ENCODE measurements around the gene TMEM270. TPM values are rescaled to one million over a fixed set of nuclear protein-coding genes. Genes with fewer than 3 reads are reported as not detected.

TMEM270 gene, protein sequence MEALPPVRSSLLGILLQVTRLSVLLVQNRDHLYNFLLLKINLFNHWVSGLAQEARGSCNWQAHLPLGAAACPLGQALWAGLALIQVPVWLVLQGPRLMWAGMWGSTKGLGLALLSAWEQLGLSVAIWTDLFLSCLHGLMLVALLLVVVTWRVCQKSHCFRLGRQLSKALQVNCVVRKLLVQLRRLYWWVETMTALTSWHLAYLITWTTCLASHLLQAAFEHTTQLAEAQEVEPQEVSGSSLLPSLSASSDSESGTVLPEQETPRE
- not detected for total RNA-seq

DNA sequence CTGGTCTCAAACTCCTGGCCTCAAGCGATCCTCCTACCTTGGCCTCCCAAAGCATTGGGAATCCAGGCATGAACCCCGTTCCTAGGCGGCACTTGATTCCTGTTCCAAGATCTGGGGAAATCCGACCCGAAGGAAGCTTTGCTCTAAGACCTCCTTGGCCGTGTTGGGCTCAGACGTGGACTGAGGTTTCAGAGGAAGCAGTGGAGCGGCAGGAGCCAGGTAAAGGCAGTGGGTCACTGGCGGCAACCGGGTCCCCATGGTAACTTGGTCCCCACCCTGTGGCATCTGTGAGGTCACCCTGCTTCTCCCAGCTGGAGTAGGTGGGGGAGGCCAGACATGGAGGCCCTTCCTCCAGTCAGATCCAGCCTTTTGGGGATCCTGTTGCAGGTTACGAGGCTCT lies at the start of gene TMEM270:
TMEM270 (plus strand) TSS at position 301 of the 400 bp plus-strand sequence; CDS start at position 337, 36 bp downstream.
- Histone ChIP-seq H3K27ac (no peak within 1 kb of the TSS), H3K9me3 (no peaks in the 10 kb centered on the region), H3K4me1 (peaks cover under 1 to 2% (median 1%) of the 10 kb centered on the region in 3 donors), H3K4me3 (no peak within 1 kb of the TSS), H3K27me3 (peaks cover 0 to 9% (median 0%) of the 10 kb centered on the region in 4 donors), H3K36me3 (no peaks in the 10 kb centered on the region)
- TF ChIP-seq, protein P1, sequence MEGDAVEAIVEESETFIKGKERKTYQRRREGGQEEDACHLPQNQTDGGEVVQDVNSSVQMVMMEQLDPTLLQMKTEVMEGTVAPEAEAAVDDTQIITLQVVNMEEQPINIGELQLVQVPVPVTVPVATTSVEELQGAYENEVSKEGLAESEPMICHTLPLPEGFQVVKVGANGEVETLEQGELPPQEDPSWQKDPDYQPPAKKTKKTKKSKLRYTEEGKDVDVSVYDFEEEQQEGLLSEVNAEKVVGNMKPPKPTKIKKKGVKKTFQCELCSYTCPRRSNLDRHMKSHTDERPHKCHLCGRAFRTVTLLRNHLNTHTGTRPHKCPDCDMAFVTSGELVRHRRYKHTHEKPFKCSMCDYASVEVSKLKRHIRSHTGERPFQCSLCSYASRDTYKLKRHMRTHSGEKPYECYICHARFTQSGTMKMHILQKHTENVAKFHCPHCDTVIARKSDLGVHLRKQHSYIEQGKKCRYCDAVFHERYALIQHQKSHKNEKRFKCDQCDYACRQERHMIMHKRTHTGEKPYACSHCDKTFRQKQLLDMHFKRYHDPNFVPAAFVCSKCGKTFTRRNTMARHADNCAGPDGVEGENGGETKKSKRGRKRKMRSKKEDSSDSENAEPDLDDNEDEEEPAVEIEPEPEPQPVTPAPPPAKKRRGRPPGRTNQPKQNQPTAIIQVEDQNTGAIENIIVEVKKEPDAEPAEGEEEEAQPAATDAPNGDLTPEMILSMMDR (IDR thresholded peaks at IDR 0.05) = no peak
- TF ChIP-seq POLR2A (IDR thresholded peaks at IDR 0.05) = no peak
- WGBS, 2 donors = 72 to 84% methylated on average over 5 to 6 of the region's 11 CpGs
- DNase-seq = no peak
- intact Hi-C loops (cut with DNase I) = loop anchor here (10.0 kb wide), 1 partner anchor 114 kb away; no protein-coding TSS in a partner anchor

GRCh38 chr7:73811760-73812168 lies 49.2 kb upstream of the TMEM270 start:
- H3K4me3 ChIP-seq = no peak overlapping the region
- intact Hi-C loops (cut with DNase I) = no loop called here
- no peak for TF ChIP-seq POLR2A (IDR thresholded peaks at IDR 0.05)
- TF ChIP-seq, protein P1 (IDR thresholded peaks at IDR 0.05) = peak; percentile 37 to 91 (median 82)
- no peak for DNase-seq
- peaks cover 0 to 17% (median 0%) of the 10 kb centered on the region in 3 donors for H3K4me1 ChIP-seq
- H3K9me3 ChIP-seq = no peaks in the 10 kb centered on the region
- H3K27me3 ChIP-seq = peaks cover 0 to 15% (median 0%) of the 10 kb centered on the region in 4 donors
- WGBS, 2 donors = 18 to 21% methylated on average over 6 to 9 of the region's 11 CpGs
- H3K36me3 ChIP-seq = no peaks in the 10 kb centered on the region
- no peak overlapping the region for H3K27ac ChIP-seq

DNA sequence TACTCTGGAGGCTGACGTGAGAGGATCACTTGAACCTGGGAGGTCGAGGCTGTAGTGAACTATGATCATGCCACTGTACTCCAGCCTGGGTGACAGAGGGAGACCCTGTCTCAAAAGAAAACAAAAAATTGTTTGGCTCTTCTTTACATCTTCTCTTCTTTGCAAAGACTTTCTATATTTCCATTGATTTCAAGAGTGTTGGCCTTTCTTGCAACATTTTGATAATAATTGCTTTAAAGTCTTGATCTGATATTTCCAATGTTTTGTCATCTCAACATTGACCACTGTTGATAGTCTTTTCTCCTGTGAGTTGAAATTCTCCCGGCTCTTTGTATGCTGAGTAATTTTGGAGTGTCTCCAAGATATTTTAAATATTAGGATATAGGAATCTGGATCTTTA lies 48.0 kb upstream of the TMEM270 start:
- WGBS, 2 donors = 76 to 83% methylated on average over 3 of the region's 3 CpGs
- intact Hi-C loops (cut with DNase I) = no loop called here
- Histone ChIP-seq H3K27ac (no peak overlapping the region), H3K36me3 (no peaks in the 10 kb centered on the region), H3K9me3 (no peaks in the 10 kb centered on the region), H3K4me3 (no peak overlapping the region), H3K4me1 (peaks cover 0 to 17% (median 0%) of the 10 kb centered on the region in 3 donors), H3K27me3 (peaks cover 0 to 15% (median 0%) of the 10 kb centered on the region in 4 donors)
- DNase-seq = no peak
- TF ChIP-seq POLR2A (IDR thresholded peaks at IDR 0.05) = no peak
- TF ChIP-seq, protein P1 (IDR thresholded peaks at IDR 0.05) = no peak

GRCh38 chr7:73815436-73815835 lies 45.5 kb upstream of the TMEM270 start:
- intact Hi-C loops (cut with DNase I) = no loop called here
- peaks cover 0 to 6% (median 0%) of the 10 kb centered on the region in 3 donors for H3K4me1 ChIP-seq

GRCh38 chr7:73817121-73817520 lies 43.8 kb upstream of the TMEM270 start:
- no peak overlapping the region for H3K27ac ChIP-seq
- H3K36me3 ChIP-seq = no peaks in the 10 kb centered on the region
- H3K9me3 ChIP-seq = no peaks in the 10 kb centered on the region
- H3K4me1 ChIP-seq = peaks cover 0 to 2% (median 0%) of the 10 kb centered on the region in 3 donors
- 86 to 94% methylated on average over 6 of the region's 6 CpGs for WGBS, 2 donors
- no peak overlapping the region for H3K4me3 ChIP-seq
- no peaks in the 10 kb centered on the region for H3K27me3 ChIP-seq
- intact Hi-C loops (cut with DNase I) = no loop called here
- TF ChIP-seq, protein P1 (IDR thresholded peaks at IDR 0.05) = no peak
- no peak for TF ChIP-seq POLR2A (IDR thresholded peaks at IDR 0.05)
- no peak for DNase-seq

More at GRCh38 chr7:73815436-73815835, 45.5 kb upstream of the TMEM270 start:
- no peak for DNase-seq
- Histone ChIP-seq H3K27me3 (peaks cover 0 to 12% (median 0%) of the 10 kb centered on the region in 4 donors), H3K9me3 (no peaks in the 10 kb centered on the region), H3K4me3 (no peak overlapping the region), H3K27ac (no peak overlapping the region), H3K36me3 (no peaks in the 10 kb centered on the region)
- TF ChIP-seq, protein P1 (IDR thresholded peaks at IDR 0.05) = no peak
- no peak for TF ChIP-seq POLR2A (IDR thresholded peaks at IDR 0.05)
- WGBS, 2 donors = 79 to 81% methylated on average over 6 to 8 of the region's 8 CpGs
